SK-N-SH treated with all-trans-retinoic acid at 6 μM for 48 hours (cell line): ENCODE data around the gene ALX3.

Experiments used
- CSDC2 ChIP-seq: fragments of 250-450 bp; sonication (Bioruptor Pico); IDR thresholded peaks from 2 replicates; pipeline ENCODE4 v1.5.0; 2020; ENCODE audit warnings: mild to moderate bottlenecking, moderate library complexity
- ISL1 ChIP-seq: fragments of 250-450 bp; sonication (Bioruptor Pico); IDR thresholded peaks from 2 replicates; pipeline ENCODE4 v2.1.2; 2022; ENCODE audit warnings: mild to moderate bottlenecking, moderate library complexity
- PPARA ChIP-seq: fragments of 250-450 bp; sonication (Bioruptor Pico); IDR thresholded peaks from 2 replicates; pipeline ENCODE4 v1.5.0; 2020; ENCODE audit warnings: mild to moderate bottlenecking, borderline replicate concordance
- TSHZ2 ChIP-seq: fragments of 250-450 bp; sonication (Bioruptor Pico); IDR thresholded peaks from 2 replicates; pipeline ENCODE4 v1.5.0; 2020; ENCODE audit warnings: mild to moderate bottlenecking, moderate library complexity
- ZNF70 ChIP-seq: fragments of 450-650 bp; formaldehyde crosslinking; IDR thresholded peaks from 2 replicates; pipeline ENCODE4 v1.5.0; 2020; ENCODE audit warnings: mild to moderate bottlenecking, moderate library complexity
- TF ChIP-seq, protein P1 (sequence below): fragments of 250-450 bp; sonication (Bioruptor Pico); IDR thresholded peaks from 2 replicates; pipeline ENCODE4 v1.8.0; 2021; ENCODE audit warnings: low read depth, mild to moderate bottlenecking, moderate library complexity, borderline replicate concordance

DNA sequence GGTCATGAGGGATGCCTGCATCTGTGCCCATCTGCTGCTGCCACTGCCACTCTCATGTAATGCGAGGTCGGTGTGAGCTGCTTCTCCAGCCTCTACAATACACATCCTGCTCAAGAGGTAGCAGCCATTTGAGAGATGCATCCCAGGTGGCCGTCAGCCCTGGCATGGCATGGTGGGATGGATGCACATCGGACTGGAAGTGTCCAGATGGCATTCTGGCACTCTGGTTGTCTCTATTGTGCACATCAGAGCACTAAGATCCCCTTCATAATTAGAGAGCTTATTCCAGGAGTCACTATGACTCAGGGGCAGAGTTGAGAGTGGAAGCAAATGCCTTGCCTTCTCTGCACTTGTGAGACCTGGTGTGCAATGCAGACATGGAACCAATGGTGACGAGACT lies 32.2 kb downstream of the ALX3 start:
- TF ChIP-seq ZNF70 (CRISPR knock-in tag) (no peak), TSHZ2 (CRISPR knock-in tag) (no peak), CSDC2 (no peak), ISL1 (CRISPR knock-in tag) (no peak), PPARA (CRISPR knock-in tag) (no peak)
- TF ChIP-seq, protein P1, sequence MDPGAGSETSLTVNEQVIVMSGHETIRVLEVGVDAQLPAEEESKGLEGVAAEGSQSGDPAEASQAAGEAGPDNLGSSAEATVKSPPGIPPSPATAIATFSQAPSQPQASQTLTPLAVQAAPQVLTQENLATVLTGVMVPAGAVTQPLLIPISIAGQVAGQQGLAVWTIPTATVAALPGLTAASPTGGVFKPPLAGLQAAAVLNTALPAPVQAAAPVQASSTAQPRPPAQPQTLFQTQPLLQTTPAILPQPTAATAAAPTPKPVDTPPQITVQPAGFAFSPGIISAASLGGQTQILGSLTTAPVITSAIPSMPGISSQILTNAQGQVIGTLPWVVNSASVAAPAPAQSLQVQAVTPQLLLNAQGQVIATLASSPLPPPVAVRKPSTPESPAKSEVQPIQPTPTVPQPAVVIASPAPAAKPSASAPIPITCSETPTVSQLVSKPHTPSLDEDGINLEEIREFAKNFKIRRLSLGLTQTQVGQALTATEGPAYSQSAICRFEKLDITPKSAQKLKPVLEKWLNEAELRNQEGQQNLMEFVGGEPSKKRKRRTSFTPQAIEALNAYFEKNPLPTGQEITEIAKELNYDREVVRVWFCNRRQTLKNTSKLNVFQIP = no peak
